GM13976 (cell line): ENCODE measurements around the gene LSM3.

ENCODE experiments used
- DNase-seq: peaks from one replicate; pipeline ENCODE4 v3.0.0; 2012; ENCODE audit warnings: low spot score
- CTCF ChIP-seq: IDR thresholded peaks from 2 replicates; pipeline ENCODE4 v1.5.1; 2012; ENCODE audit warnings: borderline replicate concordance, mild to moderate bottlenecking; ENCODE audit not compliant: insufficient read depth; ENCODE audit errors: extremely low read depth, missing control alignments, control extremely low read depth
- in situ Hi-C: fragments of 300-500 bp; cut with MboI; formaldehyde crosslinking; loops from one replicate; pipeline ENCODE4 v1.12.0; 2022; ENCODE audit warnings: low sequenced_read_pairs, mixed read lengths, inconsistent platforms; ENCODE audit not compliant: unreplicated experiment

Gene LSM3

GRCh38 chr3:14137445-14137844 lies 41.2 kb upstream of the LSM3 start:
- TF ChIP-seq CTCF, result no peak
- in situ Hi-C loops, result no loop called here
- DNase-seq, result no peak

- TF ChIP-seq CTCF, result no peak
- no peak for DNase-seq
- in situ Hi-C loops, result no loop called here
Measured at GRCh38 chr3:14138109-14138877, 40.3 kb upstream of the LSM3 start.

- TF ChIP-seq CTCF, result no peak
- DNase-seq, result no peak
- in situ Hi-C loops, result no loop called here
Measured at GRCh38 chr3:14138878-14139655, 39.5 kb upstream of the LSM3 start.

- TF ChIP-seq CTCF, result no peak
- in situ Hi-C loops, result no loop called here
- DNase-seq, result no peak
Measured at GRCh38 chr3:14139771-14140170, 38.8 kb upstream of the LSM3 start.

- no peak for DNase-seq
- in situ Hi-C loops, result no loop called here
- TF ChIP-seq CTCF, result no peak
Measured at GRCh38 chr3:14140668-14141067, 37.9 kb upstream of the LSM3 start.

GRCh38 chr3:14141144-14141543 lies 37.5 kb upstream of the LSM3 start:
- TF ChIP-seq CTCF, result no peak
- in situ Hi-C loops, result no loop called here
- no peak for DNase-seq
